Measurements from ENCODE around the gene STT3B.

The STT3B gene

GRCh38 chr3:31616711-31617110, 84.0 kb downstream of the STT3B start:
- DNase-seq (ENCODE audit: low read depth): no peak
- H3K4me3 ChIP-seq (replicated peaks; ENCODE audit: low read depth, low read length): no peak overlapping the region
- TF ChIP-seq, protein P1, sequence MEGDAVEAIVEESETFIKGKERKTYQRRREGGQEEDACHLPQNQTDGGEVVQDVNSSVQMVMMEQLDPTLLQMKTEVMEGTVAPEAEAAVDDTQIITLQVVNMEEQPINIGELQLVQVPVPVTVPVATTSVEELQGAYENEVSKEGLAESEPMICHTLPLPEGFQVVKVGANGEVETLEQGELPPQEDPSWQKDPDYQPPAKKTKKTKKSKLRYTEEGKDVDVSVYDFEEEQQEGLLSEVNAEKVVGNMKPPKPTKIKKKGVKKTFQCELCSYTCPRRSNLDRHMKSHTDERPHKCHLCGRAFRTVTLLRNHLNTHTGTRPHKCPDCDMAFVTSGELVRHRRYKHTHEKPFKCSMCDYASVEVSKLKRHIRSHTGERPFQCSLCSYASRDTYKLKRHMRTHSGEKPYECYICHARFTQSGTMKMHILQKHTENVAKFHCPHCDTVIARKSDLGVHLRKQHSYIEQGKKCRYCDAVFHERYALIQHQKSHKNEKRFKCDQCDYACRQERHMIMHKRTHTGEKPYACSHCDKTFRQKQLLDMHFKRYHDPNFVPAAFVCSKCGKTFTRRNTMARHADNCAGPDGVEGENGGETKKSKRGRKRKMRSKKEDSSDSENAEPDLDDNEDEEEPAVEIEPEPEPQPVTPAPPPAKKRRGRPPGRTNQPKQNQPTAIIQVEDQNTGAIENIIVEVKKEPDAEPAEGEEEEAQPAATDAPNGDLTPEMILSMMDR (IDR thresholded peaks at IDR 0.05; ENCODE audit: low read length, missing control alignments): no peak

DNA sequence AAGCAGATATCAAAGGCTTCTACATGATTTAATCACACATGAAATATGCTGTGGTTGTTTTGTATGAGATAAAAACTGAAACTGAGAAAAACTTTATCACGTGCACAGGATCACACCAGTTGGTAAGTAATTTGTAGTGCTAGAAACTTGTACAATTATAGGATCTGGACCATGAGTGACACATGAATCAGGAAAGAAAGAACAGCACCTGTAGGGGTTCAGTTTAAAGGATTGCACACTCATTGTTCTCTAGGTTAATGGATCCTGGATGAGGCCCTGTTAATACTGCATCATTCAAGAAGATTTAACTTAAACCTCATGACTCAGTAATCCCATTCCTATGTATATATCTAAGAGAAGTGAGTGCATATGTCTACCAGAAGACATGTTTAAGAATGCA, 87.9 kb downstream of the STT3B start:
- no peak for DNase-seq (ENCODE audit: low read depth)
- H3K4me3 ChIP-seq (replicated peaks; ENCODE audit: low read depth, low read length): no peak overlapping the region
- TF ChIP-seq, protein P1 (IDR thresholded peaks at IDR 0.05; ENCODE audit: low read length, missing control alignments): no peak

- TF ChIP-seq, protein P1 (IDR thresholded peaks at IDR 0.05; ENCODE audit: low read length, missing control alignments): no peak
- no peak overlapping the region for H3K4me3 ChIP-seq (replicated peaks; ENCODE audit: low read depth, low read length)
- no peak for DNase-seq (ENCODE audit: low read depth)
Measured at GRCh38 chr3:31621314-31621713, 88.6 kb downstream of the STT3B start.

GRCh38 chr3:31622636-31623288, 90.0 kb downstream of the STT3B start:
- TF ChIP-seq, protein P1 (IDR thresholded peaks at IDR 0.05; ENCODE audit: low read length, missing control alignments): no peak
- DNase-seq (ENCODE audit: low read depth): no peak
- no peak overlapping the region for H3K4me3 ChIP-seq (replicated peaks; ENCODE audit: low read depth, low read length)

DNA sequence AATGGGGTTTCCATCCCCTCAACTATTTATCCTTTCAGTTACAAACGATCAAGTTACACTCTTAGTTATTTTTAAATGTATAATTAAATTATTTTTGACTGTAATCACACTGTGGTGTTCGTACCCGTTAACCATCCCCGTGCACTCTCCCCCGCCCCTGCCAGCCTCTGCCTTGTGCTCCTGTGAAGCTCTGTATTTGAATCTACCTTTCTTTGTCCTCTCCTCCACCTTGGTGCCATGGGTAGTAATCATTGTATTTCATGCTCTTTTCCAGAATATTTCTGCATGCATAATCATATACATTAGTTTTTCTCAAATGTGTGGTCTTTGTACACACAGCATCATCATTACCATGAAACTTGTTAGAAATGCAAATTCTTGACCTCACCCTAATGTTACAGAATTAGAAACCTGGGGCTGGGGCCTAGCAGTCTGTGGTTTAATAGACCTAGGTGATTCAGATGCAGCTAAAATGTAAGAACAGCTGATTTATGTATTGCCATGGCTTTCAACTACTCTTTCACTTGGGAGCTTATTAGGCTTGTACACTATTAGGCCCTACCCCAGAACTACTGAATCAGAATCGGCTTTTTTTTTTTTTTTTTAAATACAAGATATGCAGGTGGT, 91.5 kb downstream of the STT3B start:
- DNase-seq (ENCODE audit: low read depth): no peak
- no peak overlapping the region for H3K4me3 ChIP-seq (replicated peaks; ENCODE audit: low read depth, low read length)
- TF ChIP-seq, protein P1 (IDR thresholded peaks at IDR 0.05; ENCODE audit: low read length, missing control alignments): no peak

DNA sequence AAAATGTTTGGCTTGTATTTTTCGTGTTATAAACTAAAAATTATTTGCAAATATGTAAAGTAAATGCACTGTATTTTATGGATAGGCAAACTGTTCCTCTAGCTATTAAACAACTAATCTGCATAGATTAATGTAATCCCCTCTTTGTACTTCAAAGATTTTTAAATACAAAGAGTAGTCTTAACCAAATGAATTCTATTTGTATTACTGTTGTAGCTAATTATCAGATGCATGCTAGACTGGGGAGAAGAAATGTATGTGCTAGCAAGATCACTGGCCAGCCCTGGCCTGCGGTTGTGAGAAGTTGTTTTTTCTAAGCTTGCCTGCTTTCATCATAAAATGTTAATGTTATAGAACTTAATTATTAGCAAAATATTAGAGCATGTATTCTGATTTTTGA, 92.6 kb downstream of the STT3B start:
- DNase-seq (ENCODE audit: low read depth): no peak
- no peak overlapping the region for H3K4me3 ChIP-seq (replicated peaks; ENCODE audit: low read depth, low read length)
- TF ChIP-seq, protein P1 (IDR thresholded peaks at IDR 0.05; ENCODE audit: low read length, missing control alignments): no peak

GRCh38 chr3:31629054-31629453, 96.3 kb downstream of the STT3B start:
- no peak for DNase-seq (ENCODE audit: low read depth)
- no peak overlapping the region for H3K4me3 ChIP-seq (replicated peaks; ENCODE audit: low read depth, low read length)
- TF ChIP-seq, protein P1 (IDR thresholded peaks at IDR 0.05; ENCODE audit: low read length, missing control alignments): no peak
